Glutamatergic neuron (in vitro differentiated cells): ENCODE data around the gene ZNF423. TPM values are rescaled to one million over a fixed set of nuclear protein-coding genes. Genes with fewer than 3 reads are reported as not detected.
A peak's percentile ranks its signal among the peaks of the same experiment; 100 is the strongest.

ENCODE experiments used
- DNase-seq: peaks from one replicate; pipeline ENCODE4 v3.0.0; 2022
- H3K27ac Mint-ChIP-seq: one replicate; pipeline ENCODE4 v1.8.0; 2020; ENCODE audit warnings: mild to moderate bottlenecking, mixed read lengths, inconsistent platforms; ENCODE audit not compliant: unreplicated experiment
- H3K27me3 Mint-ChIP-seq: one replicate; pipeline ENCODE4 v1.8.0; 2020; ENCODE audit warnings: mild to moderate bottlenecking, moderate library complexity, mixed read lengths, inconsistent platforms; ENCODE audit not compliant: unreplicated experiment
- H3K36me3 Mint-ChIP-seq: one replicate; pipeline ENCODE4 v1.8.0; 2020; ENCODE audit warnings: mild to moderate bottlenecking, mixed read lengths, inconsistent platforms; ENCODE audit not compliant: unreplicated experiment
- H3K4me1 Mint-ChIP-seq: one replicate; pipeline ENCODE4 v1.8.0; 2020; ENCODE audit warnings: mild to moderate bottlenecking, low read depth, mixed read lengths, inconsistent platforms; ENCODE audit not compliant: unreplicated experiment
- H3K4me3 Mint-ChIP-seq: one replicate; pipeline ENCODE4 v1.8.0; 2020; ENCODE audit warnings: mild to moderate bottlenecking, mixed read lengths, inconsistent platforms; ENCODE audit not compliant: unreplicated experiment
- H3K9me3 Mint-ChIP-seq: one replicate; pipeline ENCODE4 v1.8.0; 2020; ENCODE audit warnings: mild to moderate bottlenecking, moderate library complexity, mixed read lengths, inconsistent platforms; ENCODE audit not compliant: unreplicated experiment
- CTCF ChIP-seq: fragments of 200-600 bp; sonication (generic); IDR thresholded peaks from one replicate; pipeline ENCODE4 v1.5.0; 2021; ENCODE audit not compliant: partially characterized antibody, unreplicated experiment
- total RNA-seq: library from RNA; stranded (reverse); fragmentation: NEBNext Ultra II Directional; extraction: Animal tissue kit (Norgen Biotek cat#: 25700); gene quantifications from one replicate; pipeline ENCODE4 v1.2.1, GENCODE V29; 2021; ENCODE audit not compliant: unreplicated experiment

Gene ZNF423
- total RNA-seq, 1 donor from 2014 or later: 149 TPM

DNA sequence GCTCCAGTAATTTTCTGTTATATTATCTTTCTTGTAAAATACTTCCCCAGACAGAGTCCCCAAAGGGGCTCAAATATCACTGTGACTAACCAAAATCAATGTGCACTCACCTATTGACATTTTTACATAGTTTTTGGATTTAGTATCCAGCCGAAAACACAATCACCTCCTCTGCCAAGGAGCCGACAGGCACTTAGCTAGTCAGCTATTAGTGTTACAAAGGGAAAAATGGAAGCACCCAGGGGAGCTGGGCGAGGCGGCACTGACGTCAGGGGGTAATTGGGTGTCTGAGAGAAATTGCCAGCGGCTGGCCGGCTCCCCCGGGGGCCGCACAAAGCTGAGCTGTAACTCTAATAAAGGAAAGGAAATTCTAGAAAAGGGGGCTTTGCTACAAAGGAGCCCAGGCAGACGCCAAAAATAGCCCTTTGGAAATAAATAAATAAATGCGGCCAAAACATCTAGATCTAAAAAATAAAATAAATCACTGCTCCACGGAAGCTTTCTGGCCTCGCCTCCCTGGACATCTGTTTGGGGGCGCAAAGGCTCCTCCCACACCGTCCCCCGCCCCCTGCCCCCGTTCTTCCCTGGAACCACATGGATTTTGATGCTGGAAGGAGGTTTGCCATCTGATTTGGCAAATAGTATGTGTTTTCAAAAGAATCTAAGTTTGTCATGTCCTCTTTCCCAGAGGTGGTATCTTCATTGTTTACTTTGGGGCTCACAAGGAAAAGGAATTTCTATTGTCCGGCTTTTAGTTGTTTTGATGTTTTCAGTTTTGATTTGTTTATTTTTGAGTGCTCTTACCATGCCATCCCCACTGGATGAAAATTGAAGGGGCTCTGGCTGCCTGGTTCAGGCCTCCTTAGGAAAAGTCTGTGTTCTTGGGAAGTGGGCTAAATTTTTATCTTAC is 156.7 kb downstream of the ZNF423 start:
- H3K4me3 Mint-ChIP-seq: peak overlapping the region; percentile 83
- H3K4me1 Mint-ChIP-seq: peaks cover 65% of the 10 kb centered on the region
- no peaks in the 10 kb centered on the region for H3K36me3 Mint-ChIP-seq
- peak overlapping the region; percentile 91 for H3K27ac Mint-ChIP-seq
- peak; percentile 83 for DNase-seq
- peaks cover 13% of the 10 kb centered on the region for H3K27me3 Mint-ChIP-seq
- no peak for TF ChIP-seq CTCF
- H3K9me3 Mint-ChIP-seq: peaks cover 38% of the 10 kb centered on the region

- peak; percentile 73 for DNase-seq
- Mint-ChIP-seq H3K27ac (peak overlapping the region; percentile 91), H3K4me1 (peaks cover 63% of the 10 kb centered on the region), H3K27me3 (peaks cover 13% of the 10 kb centered on the region), H3K9me3 (peaks cover 42% of the 10 kb centered on the region), H3K4me3 (peak overlapping the region; percentile 83), H3K36me3 (no peaks in the 10 kb centered on the region)
- no peak for TF ChIP-seq CTCF
These were observed 157.5 kb downstream of the ZNF423 start for GRCh38 chr16:49698453-49698815.

- Mint-ChIP-seq H3K9me3 (peaks cover 40% of the 10 kb centered on the region), H3K36me3 (no peaks in the 10 kb centered on the region), H3K4me3 (peak overlapping the region; percentile 83), H3K4me1 (peaks cover 59% of the 10 kb centered on the region), H3K27me3 (peaks cover 12% of the 10 kb centered on the region), H3K27ac (peak overlapping the region; percentile 91)
- no peak for DNase-seq
- TF ChIP-seq CTCF: no peak
These were observed 158.1 kb downstream of the ZNF423 start for GRCh38 chr16:49697631-49698452.

GRCh38 chr16:49696414-49697101 is 159.4 kb downstream of the ZNF423 start:
- peak overlapping the region; percentile 70 for H3K4me3 Mint-ChIP-seq
- no peak for TF ChIP-seq CTCF
- peak overlapping the region; percentile 91 for H3K27ac Mint-ChIP-seq
- peaks cover 54% of the 10 kb centered on the region for H3K4me1 Mint-ChIP-seq
- peaks cover 33% of the 10 kb centered on the region for H3K9me3 Mint-ChIP-seq
- no peaks in the 10 kb centered on the region for H3K36me3 Mint-ChIP-seq
- DNase-seq: peak; percentile 70
- peaks cover 8% of the 10 kb centered on the region for H3K27me3 Mint-ChIP-seq
